NCI-H1417 (cell line): ENCODE measurements around the gene THRB.

ENCODE experiments used
- DNase-seq, 3 experiments: peaks; one replicate each; lab custom pipeline; 2025; lab: John Stamatoyannopoulos, UW

THRB gene

DNA sequence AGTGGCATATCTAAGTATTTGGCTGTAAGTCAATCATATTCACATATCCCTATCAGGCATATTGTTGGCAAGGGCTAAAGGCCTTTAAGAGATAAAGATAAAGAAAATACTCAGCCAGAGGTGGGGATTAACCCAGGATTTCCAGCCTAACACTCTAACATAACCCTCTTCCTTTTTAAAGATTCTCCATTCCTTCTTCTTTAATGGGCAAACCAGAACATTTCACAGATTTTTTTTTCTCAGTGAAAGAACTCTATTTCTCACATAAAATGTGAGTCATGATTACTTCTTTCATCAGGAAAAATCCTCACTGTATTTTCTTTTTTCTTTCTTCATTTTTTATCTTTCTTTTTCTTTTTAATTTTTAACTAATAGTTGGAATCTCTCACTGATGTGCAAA, 349.2 kb downstream of the THRB start:
- DNase-seq, result no peak

DNA sequence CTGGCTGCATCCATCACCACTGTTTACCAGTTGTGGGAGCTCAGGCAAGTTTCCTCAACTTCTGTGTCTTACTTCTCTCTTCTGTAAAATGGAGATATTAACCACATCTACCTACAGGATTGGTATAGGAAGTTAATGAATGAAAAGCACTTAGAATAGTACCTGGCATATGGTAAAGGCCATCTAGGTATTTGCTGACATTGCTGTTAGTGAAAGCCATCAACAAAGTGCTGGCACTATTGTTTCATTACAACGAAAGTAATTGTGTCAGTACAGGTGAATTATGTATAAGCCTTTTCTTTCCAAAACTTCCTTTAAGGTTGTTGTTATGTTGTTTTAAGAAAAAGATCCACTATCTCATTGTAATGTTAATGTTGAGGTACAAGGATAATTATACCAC, 352.5 kb downstream of the THRB start:
- no peak for DNase-seq

DNA sequence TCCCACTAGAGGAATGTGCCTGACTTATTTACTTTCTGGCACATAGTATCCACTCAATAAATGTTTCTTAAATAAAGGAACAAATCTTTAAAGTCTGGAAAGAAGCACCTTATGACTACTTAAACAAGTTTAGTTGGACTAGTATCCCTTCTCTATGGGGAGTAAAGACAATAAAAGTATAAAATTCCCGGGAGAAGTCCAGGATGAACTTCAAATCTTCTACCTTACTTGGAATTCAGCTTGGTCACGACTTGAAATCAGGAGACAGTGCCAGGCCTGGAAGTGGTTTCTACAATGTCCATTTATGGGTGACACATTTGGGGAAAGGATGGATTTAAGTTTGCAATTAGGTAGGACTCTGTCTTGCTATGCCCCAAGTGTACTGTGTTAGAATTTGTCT, 353.1 kb downstream of the THRB start:
- DNase-seq, result no peak

DNA sequence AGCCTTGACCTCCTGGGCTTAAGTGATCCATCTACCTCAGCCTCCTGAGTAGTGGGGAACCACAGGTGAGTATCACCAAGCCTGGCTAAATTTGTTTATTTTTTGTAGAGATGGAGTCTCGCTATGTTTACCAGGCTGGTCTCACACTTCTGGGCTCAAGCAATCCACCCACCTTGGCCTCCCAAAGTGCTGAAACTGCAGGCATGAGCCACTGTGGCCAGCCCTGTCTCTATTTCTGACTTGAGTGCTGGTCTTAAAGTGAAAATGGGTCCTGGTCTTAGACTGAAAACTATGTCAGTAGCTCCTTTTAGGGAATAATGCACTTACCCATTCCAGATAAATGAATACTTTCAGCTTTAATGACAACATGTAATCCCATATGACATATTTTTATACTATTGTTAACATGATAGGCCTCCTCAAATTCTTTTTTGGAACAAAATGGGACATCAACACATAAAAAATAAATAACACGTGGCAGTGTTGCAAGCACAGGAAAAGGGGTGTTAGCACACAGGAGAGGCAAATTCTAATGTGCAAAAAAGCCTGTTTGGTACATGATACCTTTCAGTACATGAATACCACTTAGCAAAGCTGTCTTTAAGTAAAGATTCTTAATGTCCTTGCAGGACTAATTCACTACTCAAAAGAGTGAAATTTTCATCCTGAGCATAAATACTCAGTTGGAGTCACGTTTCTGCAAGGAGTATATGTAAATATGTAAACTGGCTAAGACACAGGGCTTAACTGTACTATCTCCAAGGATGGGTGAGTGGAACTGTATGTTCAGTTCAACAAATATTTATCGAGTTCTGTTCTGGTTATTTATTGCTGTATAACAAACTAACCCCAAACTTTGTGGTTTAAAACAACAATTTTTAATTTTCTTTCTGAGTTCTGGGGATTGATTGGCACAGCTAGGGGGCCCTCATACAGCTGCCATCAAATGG, 354.9 kb downstream of the THRB start:
- DNase-seq, result no peak

DNA sequence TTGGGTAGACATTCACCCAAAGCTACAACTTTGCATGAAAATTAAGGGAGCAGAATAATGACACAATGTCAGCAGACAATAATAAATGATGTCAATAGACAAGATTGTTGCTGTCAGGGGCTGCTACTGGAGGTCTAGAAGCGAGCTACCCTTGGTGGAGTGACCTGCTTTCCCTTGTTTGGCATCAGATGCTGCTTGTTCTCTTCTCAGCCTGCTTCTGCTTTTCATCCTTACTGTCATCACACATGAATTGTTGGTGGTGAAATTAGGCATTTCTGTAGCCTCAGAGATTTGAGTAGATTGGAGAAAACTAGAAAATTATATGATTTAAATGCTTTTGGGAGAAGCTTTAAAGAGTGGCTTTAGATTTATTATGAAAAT, 355.8 kb downstream of the THRB start:
- no peak for DNase-seq

DNA sequence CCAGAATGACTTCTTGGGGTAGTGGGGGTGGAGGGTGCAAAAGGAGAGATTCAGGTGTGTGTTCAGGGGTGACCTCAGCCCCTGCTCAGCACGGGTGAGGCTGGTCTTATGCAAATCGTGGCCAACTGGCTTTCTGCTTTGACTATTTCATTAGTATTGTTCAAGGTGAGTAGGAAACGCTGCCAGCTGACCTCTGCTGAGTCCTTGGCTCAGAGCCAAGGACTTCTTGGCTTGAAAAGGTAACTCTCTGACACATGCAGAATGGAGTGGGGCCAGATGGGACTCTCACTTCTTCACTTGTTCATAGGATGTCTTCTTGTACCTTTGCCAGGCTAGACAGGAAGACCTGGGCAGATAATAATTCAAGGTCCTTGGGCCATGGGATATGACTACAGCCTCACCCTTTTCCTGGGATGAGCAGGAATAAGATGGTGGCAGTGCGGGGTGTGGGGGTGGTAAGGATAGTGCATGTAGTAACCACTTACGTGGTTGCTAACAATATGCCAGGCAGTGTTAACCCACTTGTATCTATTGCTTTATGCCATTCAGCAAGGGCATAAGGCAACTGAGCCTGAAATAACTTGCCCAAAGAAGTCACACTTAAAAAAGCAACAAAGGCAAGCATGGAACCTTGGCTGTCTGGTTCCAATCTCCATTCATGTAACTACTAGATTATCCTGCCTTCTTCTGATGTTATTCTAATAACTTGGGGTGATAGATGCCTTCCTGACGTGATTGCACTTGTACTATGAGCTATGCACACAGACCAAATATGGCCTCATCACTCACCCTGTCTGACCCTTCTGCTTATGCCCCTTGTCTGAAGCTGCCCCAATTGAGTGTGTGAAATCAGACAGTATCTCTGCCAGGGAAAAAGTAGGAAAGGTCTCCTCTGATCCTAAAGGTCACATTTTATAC, 356.4 kb downstream of the THRB start:
- peak; percentile 18 to 64 (median 22) for DNase-seq

DNA sequence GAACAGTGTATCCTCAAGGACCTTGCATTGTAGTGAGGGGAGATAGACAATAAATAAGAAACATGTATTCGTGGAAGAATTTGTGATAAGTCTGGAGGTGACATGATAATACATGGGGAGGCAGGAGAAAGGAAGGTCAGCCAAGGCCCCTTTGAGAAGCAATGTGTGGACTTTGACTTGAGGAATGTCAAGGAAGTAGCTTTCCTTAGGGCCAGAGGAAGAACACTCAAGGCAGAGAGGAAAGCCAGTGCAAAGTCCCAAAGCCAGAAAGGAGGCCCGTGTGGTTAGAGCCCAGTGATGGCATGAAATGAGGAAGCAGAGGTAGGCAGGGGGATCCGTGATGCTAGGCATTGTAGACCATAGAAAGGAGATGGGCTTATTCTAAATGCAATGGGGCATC, 357.3 kb downstream of the THRB start:
- no peak for DNase-seq

DNA sequence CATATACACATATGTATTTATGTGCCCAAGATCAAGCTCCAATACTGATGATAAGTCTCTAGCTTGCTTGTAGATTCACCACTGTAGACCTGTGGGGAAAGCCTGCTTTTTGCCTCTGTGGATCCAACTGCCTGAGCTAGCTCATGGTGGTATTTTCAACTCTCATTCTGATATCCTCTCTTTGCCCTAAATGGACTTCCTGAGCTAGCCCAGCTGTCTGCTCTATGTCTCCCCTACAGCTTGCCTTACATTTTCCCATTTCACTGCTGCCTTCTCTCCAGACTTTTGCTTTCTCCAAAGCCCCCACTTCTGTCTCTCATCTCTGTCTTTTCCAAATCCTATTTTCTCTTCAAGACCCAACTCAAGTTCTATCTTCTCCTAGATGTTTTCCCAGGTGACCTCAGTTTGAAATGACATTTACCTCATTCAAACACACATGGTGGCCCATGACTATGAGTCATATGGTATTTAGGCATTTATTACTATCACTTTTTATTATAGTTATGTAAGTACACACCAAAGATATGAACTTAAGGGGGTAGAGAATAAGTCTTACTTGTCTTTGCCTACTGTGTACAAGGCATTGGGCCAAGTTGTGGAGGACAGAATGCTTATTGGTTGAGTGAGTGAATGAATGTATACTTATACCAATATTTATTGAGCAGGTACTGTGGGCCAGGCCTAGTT, 357.9 kb downstream of the THRB start:
- no peak for DNase-seq

DNA sequence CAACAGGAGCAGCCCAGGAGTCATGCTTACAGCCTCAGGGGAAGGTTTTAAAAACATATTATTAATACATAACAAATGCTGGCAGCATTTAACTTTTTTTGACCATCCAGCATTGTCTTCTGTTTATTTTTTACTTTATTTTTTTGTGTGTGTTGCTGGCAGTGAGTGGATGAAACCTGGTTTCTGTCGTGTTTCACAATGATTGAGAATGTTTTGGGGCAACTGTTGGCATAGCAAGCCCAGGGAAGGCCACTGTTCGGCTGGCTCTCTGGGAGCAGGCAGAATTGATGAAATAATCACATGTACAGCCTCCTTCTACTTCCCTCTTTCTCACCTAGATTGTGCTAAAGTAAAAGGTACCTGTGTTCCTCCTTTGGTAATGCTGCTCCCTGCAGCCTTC, 359.4 kb downstream of the THRB start:
- DNase-seq, result no peak

DNA sequence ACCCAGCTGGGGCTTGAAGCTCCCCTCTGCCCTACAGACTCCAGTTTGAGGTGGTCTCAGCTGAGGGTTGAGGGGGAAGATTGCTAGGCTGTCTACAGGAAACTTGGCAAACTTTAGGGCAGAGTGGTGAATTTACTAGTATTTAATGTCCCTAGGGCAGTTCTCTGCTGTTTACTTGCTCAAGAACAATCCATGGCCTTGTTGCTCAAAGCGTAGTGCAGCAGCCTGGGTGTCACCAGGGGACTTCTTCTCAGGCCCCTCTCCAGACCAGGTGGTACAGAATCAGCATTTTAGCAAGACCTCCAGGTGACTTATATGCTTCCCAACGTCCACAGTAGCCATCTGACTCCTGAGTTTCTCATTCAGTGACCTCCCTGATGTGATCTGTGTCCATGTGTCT, 360.7 kb downstream of the THRB start:
- no peak for DNase-seq

DNA sequence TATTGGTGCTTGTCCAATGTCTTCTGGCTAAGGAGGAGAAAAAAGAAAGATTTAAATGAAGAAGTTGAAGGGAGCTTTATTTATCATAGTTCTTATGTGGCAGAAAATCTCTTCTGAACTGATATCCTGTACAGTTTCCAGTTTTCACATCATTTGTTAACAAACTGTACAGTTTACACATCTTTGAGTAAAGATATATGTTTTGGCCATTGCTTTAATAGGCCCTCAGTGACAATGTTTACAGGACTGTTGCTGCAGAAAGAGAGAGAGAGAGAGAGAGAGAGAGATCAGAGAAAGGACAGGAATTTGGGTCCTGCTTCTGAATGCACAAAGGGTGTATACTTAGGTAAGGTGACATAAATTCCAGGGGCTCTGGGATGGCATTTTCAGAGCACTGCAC, 361.2 kb downstream of the THRB start:
- no peak for DNase-seq

DNA sequence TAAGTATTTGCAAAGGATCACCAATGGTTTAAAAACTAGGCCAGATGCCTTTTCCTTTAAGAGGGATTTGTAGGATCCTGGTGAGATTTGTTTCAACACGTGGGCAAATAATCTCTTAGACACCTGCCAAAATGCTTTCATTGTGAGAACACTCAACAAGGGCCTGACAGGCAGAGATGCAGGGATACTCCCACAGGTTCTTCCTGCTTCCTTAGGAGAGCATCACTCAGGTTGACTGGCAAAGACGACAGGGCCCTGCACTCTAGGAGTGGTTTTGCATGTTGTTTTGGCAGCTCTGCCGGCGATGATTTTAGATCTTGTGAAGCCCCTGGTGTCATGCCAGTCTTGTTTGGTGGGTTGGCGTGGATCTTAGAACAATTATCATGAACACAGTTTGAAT, 365.1 kb downstream of the THRB start:
- peak in 2 of 3 experiments; percentile 15 to 20 for DNase-seq

DNA sequence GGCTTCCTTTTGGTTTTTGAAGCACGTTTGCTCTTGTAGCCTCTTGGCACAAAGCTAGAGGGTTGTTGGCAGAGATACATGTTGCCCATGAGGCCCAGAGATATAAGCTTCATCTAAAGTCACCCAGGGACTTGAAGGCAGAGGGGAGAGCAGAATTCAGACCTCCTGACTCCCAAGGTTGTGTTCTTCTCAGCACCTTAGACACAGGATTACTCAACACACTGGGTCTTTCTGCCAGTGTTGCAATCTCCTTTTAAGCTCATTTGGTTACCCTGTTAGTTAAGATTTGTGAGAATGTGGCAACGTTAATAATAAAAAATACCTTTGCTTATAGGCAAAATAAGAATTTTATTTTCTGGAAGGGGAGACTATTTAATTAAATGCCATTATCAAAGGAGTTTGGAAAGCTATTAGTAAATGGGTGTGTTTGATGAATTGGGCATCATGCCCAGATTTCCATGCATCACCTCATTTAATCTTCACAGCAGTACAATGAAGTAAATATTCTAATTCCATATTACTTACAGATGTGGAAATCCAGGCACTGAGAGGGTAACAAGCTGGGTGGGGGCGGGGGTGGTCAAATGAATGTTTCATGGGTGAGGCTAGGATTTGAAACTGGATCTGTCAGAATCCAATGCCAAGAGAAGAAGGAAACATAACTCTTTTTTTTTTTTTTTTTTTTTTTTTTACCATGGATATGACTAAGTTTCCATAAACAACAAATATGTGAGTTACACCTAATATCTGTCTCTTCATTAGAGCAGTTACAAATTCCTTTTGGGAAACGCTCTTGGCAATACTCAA, 366.2 kb downstream of the THRB start:
- peak in 1 of 3 experiments; percentile 2 for DNase-seq

DNA sequence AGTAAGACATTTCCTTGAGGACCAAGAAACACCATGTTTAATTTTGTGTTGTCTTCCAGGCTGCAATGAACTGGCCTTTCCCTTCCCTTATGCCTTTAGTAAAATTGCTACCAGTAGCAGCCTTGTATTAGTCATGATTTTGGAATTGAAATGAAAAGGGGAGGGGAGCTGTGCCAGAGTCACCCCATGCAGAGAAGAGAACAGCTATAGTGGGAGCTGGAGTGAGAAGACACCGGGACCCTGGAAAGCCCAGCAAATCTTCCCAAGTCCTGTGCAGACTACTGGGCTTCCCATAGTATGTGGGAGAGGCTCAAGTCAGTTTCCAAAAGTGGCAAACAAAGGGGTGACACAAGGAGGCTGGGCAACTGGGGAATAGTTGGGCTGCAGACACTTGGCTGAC, 371.1 kb downstream of the THRB start:
- DNase-seq, result no peak

DNA sequence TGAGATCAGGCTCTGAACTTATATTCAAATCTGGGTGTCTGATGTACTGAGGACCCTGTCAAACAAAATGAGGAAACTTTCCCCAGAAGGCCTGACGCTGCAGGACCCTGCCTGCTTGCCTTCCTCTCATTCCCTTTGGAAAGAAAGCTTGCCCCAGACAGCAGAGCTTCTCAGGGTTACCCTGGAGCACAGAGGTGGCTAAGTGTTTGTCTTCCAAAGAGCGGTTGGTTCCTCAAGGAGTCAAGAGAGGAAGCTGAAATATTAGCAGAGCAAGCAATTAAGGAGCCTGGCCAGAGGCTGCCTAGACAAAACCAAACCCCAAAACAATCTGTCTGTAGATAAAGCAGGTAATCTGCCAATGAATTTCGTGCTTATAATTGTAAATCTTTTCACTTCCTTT, 374.2 kb downstream of the THRB start:
- DNase-seq, result no peak

DNA sequence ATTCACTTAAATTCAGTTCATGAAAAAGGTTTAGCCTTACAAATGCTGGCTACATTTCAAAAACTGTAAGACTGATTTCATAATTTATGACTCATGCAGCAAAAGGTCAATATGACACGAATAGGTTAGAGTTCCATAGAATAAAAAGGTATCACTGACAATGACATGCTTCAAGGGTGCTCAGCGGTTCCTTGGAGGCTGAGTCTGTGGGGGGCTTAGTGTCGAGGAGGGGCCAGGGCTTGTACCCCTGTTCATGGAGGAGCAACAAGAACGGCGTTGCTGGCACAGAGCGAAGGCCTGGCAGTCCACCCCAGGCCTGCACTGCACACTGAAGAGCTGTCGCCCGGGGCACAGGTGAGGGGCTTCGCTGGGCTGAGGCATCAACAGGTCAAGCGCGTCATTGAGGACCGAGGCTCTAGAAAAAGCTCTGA, 375.3 kb downstream of the THRB start:
- no peak for DNase-seq

DNA sequence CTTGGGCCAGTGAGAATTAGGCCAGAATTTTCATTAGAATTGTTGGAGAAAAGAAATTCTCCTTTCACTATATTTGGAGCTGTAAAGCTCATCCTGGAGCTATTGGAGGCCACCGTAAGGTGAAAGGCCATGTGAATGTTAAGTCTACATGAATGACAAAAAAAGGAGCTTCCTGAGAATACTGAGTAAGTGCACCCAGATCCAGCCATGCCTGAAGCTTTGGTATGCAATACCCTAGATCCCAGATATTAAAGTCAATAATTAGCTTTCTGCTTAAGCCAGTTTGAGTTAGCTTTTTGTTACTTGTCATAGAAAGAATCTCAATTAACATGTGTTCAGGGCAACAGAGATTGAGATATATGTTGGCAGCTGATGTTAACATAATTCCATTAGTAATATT, 377.1 kb downstream of the THRB start:
- DNase-seq, result no peak

DNA sequence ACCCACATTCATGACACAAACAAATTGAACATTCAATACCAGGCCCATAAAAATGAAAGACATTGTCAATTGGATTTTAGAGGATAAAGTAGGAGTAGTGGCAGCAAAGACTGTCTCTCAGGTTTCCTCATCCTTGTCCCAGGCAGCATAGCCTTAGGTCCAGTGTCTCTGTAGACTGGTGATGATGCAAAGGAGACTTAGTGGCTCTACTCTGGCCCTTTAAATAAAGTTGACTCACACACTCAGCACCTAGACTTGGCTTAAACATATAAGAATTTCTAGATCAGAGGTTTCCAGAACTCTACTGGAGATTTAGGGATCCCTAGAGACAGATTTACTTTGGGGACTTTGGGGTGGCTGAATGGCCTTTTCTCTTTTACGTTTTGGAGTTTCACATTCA, 382.9 kb downstream of the THRB start:
- no peak for DNase-seq

DNA sequence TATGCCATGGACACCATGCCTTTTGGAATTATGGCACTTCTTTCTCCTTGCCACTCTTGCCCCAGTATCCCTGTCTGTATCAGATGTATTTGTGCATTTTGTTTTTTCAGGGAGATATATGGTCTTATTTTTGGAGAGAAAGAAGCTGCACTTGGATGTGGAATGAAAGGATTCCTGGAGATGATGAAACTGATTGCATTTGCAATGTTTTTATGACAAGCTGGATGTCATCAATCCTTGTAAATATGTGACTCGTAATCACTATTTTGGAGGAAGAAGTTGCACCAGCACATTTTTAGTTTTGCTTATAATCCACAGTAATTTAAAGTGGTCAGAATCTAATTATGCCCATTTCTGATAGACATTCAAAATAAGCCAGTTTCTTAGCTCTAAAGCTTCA, 384.6 kb downstream of the THRB start:
- no peak for DNase-seq

DNA sequence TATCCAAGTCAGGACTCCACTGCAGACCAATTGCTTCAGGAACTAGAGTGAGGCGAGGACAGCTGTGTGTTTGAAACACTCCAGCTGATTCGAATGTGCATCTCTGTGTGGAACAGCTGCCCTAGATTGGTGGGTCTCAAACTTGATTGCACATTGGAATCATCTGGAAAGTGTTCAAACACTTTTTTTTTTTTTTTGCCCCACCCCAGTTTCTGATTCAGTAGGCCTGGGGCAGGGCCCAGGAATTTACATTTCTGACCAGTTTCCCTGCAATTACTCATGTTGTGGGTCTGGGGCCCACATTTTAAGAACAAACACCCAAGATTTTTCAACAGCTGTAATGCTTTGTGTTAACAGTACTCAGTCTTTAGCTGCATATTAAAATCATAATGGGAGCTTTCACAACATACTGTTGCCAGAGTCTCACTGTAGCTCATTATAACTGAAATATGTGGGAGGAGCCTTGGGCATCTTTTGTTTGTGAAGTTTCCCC, 392.9 kb downstream of the THRB start:
- no peak for DNase-seq

DNA sequence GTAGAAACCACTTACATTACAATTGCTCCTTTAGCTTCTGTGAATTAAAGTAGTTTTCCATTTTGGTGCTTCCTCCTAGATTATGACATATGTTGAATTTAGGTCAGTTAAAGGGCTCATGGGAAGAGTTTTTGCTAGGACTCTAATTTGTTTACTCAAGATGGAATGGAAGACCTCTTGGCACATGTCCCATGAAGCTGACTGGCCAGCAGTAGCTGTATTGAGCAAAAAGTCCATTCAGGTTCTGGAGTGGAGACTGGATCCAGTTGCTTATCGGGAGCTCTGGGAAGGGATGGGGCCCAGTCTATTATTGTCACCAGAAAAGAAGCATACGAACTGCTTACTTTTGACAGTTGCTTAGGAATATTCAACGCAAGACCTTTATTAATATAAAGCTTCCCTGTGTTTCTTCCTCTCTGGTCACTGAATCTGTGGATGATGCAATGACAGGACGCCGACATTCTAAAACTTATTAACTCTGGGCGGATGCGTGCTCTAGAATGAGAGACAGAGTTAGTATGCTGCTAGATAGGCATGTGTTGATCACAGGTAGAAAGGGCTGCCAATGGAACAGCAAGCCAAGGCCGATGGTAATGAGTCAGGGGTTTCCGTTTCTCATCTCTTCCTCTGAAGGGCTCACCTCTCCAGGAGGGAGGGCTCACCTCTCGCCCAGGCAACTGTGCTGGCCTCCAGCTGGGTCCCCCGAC, 393.8 kb downstream of the THRB start:
- DNase-seq, result no peak
